Spleen (tissue), 7 donors: ENCODE data around the gene C1orf53.

ENCODE experiments used
- CTCF ChIP-seq, 11 experiments: fragments of 200-600 bp in 7 of 11; fragments of 450-650 bp in 4 of 11; sonication (generic) in 4 of 11; IDR thresholded peaks in 8 of 11; conservative IDR thresholded peaks in 3 of 11; 1 replicate in 7 of 11; 2 replicates in 4 of 11; pipeline versions ENCODE4 v1.4.0 to v1.8.0; 2016 to 2021; ENCODE audit warnings: antibody characterized with exemption in 11 of 11, inconsistent platforms in 4 of 11, mild to moderate bottlenecking in 1 of 11
- POLR2A ChIP-seq, 3 donors: fragments of 450-650 bp; IDR thresholded peaks; one replicate each; pipeline ENCODE4 v1.5.1; 2017; ENCODE audit warnings: antibody characterized with exemption in 3 of 3, mild to moderate bottlenecking in 1 of 3
- POLR2AphosphoS5 ChIP-seq, 3 donors: sonication (generic); formaldehyde crosslinking; IDR thresholded peaks; one replicate each; pipeline ENCODE4 v1.5.1; 2017; ENCODE audit warnings: antibody characterized with exemption in 3 of 3
- donor health status: DM: no; HTN: no; CAD: no; lungs with moderate emphysema.
- donor health status: DM: no; HTN: no; CAD: no.
- donor health status: DM: no; HTN: no; CAD: no.

GRCh38 chr1:197955486-197956394 is 53.3 kb downstream of the C1orf53 start:
- no peak for TF ChIP-seq CTCF (IDR thresholded peaks at IDR 0.05 in 8 of 11, conservative IDR thresholded peaks at IDR 0.05 in 3 of 11)
- no peak for TF ChIP-seq POLR2AphosphoS5 (IDR thresholded peaks at IDR 0.05)
- no peak for TF ChIP-seq POLR2A (IDR thresholded peaks at IDR 0.05)
